Measurements from ENCODE around the gene CITED4. TPM values are rescaled to one million over a fixed set of nuclear protein-coding genes. Genes with fewer than 3 reads are reported as not detected.

Gene CITED4
- total and polyA plus RNA-seq, 9 of the 15 experiments (the other 6 are each of a cell fraction or from before 2014, with no cell fraction given): 0.11 to 1.2 (median 0.17) TPM; not detected in 2

DNA sequence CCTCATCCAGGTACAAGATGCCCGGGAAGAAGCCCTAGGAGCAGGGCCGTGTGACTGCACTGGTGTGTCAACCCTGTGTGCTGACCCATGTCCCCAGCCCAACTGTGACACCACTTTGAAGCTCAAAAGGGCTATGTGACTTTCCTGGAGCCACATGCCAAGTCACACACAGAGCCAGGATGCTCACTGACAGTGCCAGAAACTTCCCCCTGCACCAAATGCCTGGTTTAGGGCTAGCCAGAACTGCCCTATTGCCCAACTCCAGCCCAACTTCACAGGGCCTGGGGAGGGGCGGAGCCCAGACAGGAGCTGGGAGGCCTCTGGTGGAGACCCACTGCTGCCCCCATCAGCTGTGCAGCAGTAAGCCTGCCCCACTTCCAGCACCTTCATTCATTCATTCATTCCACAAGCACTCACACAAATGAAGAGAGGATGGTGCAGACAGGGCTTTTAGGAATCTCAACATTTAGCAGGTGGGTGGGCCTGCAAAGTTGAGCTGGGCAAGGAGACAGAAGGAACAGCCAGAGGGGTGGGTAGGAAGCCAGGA is 41.8 kb downstream of the CITED4 start (continued):
- TF ChIP-seq, protein P1, sequence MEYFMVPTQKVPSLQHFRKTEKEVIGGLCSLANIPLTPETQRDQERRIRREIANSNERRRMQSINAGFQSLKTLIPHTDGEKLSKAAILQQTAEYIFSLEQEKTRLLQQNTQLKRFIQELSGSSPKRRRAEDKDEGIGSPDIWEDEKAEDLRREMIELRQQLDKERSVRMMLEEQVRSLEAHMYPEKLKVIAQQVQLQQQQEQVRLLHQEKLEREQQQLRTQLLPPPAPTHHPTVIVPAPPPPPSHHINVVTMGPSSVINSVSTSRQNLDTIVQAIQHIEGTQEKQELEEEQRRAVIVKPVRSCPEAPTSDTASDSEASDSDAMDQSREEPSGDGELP (CRISPR knock-in tag; IDR thresholded peaks at IDR 0.05; ENCODE audit: borderline replicate concordance): peak; percentile 90; the same call in 1 of the 2 replicates
- no peak for TF ChIP-seq ZNF79 (CRISPR knock-in tag; IDR thresholded peaks at IDR 0.05; ENCODE audit: low read depth)
- TF ChIP-seq FOXK1 (CRISPR knock-in tag; IDR thresholded peaks at IDR 0.05; ENCODE audit: borderline replicate concordance): peak; percentile 75; the same call in 1 of the 2 replicates

DNA sequence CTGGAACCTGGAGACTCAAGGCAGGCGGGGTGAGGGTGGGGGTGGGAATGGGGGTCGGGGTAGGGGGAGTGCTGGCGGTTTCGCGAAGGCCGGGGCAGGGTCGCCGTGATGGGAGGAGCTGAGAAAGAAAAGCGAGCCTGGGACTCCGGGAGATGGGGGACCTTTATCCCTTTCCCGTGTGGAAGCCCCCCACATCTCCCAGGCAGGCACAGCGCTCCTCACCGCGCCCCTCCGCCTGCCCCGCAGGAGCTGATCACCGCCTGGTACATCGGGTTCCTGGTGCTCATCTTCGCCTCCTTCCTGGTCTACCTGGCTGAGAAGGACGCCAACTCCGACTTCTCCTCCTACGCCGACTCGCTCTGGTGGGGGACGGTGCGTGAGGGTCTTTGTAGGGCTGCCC is 43.1 kb downstream of the CITED4 start:
- POLR2A ChIA-PET: interaction anchor here (0.6 kb wide), 1 partner anchor 171 kb away, joined by 3 read pairs; no protein-coding TSS in a partner anchor
- no peak for ATAC-seq
- TF ChIP-seq, protein P2, sequence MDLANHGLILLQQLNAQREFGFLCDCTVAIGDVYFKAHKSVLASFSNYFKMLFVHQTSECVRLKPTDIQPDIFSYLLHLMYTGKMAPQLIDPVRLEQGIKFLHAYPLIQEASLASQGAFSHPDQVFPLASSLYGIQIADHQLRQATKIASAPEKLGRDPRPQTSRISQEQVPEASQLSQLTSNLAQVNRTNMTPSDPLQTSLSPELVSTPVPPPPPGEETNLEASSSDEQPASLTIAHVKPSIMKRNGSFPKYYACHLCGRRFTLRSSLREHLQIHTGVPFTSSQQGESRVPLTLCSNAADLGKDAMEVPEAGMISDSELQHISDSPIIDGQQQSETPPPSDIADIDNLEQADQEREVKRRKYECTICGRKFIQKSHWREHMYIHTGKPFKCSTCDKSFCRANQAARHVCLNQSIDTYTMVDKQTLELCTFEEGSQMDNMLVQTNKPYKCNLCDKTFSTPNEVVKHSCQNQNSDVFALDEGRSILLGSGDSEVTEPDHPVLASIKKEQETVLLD (IDR thresholded peaks at IDR 0.05): no peak
- TF ChIP-seq ZNF444 (CRISPR knock-in tag; IDR thresholded peaks at IDR 0.05): no peak
- TF ChIP-seq RBM25 (IDR thresholded peaks at IDR 0.05; ENCODE audit: low read depth, low read length, severe bottlenecking): no peak
- no peak for TF ChIP-seq HDGF (IDR thresholded peaks at IDR 0.05)
- TF ChIP-seq, protein P3, sequence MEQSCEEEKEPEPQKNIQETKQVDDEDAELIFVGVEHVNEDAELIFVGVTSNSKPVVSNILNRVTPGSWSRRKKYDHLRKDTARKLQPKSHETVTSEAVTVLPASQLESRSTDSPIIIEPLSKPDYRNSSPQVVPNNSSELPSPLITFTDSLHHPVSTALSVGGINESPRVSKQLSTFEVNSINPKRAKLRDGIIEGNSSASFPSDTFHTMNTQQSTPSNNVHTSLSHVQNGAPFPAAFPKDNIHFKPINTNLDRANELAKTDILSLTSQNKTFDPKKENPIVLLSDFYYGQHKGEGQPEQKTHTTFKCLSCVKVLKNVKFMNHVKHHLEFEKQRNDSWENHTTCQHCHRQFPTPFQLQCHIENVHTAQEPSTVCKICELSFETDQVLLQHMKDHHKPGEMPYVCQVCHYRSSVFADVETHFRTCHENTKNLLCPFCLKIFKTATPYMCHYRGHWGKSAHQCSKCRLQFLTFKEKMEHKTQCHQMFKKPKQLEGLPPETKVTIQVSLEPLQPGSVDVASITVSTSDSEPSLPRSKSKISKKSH (CRISPR knock-in tag; IDR thresholded peaks at IDR 0.05): no peak
- no peak for TF ChIP-seq FOXP1 (CRISPR knock-in tag; IDR thresholded peaks at IDR 0.05)
- no peak for TF ChIP-seq GABPB1 (CRISPR knock-in tag; IDR thresholded peaks at IDR 0.05)
- TF ChIP-seq, protein P4, sequence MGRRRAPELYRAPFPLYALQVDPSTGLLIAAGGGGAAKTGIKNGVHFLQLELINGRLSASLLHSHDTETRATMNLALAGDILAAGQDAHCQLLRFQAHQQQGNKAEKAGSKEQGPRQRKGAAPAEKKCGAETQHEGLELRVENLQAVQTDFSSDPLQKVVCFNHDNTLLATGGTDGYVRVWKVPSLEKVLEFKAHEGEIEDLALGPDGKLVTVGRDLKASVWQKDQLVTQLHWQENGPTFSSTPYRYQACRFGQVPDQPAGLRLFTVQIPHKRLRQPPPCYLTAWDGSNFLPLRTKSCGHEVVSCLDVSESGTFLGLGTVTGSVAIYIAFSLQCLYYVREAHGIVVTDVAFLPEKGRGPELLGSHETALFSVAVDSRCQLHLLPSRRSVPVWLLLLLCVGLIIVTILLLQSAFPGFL (CRISPR knock-in tag; IDR thresholded peaks at IDR 0.05): no peak
- TF ChIP-seq, protein P5, sequence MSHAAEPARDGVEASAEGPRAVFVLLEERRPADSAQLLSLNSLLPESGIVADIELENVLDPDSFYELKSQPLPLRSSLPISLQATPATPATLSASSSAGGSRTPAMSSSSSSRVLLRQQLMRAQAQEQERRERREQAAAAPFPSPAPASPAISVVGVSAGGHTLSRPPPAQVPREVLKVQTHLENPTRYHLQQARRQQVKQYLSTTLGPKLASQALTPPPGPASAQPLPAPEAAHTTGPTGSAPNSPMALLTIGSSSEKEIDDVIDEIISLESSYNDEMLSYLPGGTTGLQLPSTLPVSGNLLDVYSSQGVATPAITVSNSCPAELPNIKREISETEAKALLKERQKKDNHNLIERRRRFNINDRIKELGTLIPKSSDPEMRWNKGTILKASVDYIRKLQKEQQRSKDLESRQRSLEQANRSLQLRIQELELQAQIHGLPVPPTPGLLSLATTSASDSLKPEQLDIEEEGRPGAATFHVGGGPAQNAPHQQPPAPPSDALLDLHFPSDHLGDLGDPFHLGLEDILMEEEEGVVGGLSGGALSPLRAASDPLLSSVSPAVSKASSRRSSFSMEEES (CRISPR knock-in tag; IDR thresholded peaks at IDR 0.05): no peak
- no peak for TF ChIP-seq NCOA4 (IDR thresholded peaks at IDR 0.05; ENCODE audit: partially characterized antibody)
- TF ChIP-seq CBX5 (IDR thresholded peaks at IDR 0.05; ENCODE audit: borderline replicate concordance, low read depth): no peak

More for the DNA sequence above, 43.1 kb downstream of the CITED4 start:
- 94% methylated on average over 10 of the region's 26 CpGs for WGBS (ENCODE audit: insufficient coverage, low coverage, missing lambda C conversion rate)
- Histone ChIP-seq H3K27me3 (ENCODE audit: control insufficient read depth in 2 of 2, insufficient read depth in 2 of 2, low read length in 2 of 2) (no peaks in the 10 kb centered on the region), H4K20me1 (replicated peaks; ENCODE audit: control insufficient read depth, insufficient read depth, low read length) (0 out of 2 replicates have a peak, but pooled peaks cover 9% of the 10 kb centered on the region), H3K79me2 (ENCODE audit: control insufficient read depth, insufficient read depth, low read length) (no peaks in the 10 kb centered on the region), H3K9ac (ENCODE audit: insufficient read depth in 1 of 2, low read depth in 2 of 2, low read length in 2 of 2) (no peak overlapping the region; a peak in 2 of 4 replicates), H2AFZ (ENCODE audit: low read depth, low read length) (no peak overlapping the region), H3K4me2 (ENCODE audit: insufficient read depth, low read length) (no peak overlapping the region), H3K9me1 (ENCODE audit: control insufficient read depth, insufficient read depth, low read length) (peaks cover 17% of the 10 kb centered on the region), H3K4me3 (no peak overlapping the region), H3K4me1 (replicated peaks in 1 of 2; ENCODE audit: control insufficient read depth in 2 of 2, insufficient read depth in 2 of 2, low read length in 2 of 2) (peaks cover 33 to 76% of the 10 kb centered on the region in 2 experiments), H3K36me3 (ENCODE audit: control insufficient read depth, insufficient read depth, low read length) (peaks cover 12% of the 10 kb centered on the region; the same call in 2 of the 3 replicates), H3K9me3 (replicated peaks; ENCODE audit: control insufficient read depth, insufficient read depth, low read depth, low read length) (no peaks in the 10 kb centered on the region), H3K27ac (ENCODE audit: extremely low read depth, low read depth, low read length) (no peak overlapping the region)
- FAIRE-seq (no peak), DNase-seq (ENCODE audit: extremely low read depth in 1 of 4, low spot score in 3 of 4) (no peak)
- in situ Hi-C loops (cut with MboI): no loop called here
- no TSS peak for BruUV-seq (replicated peaks)
- intact Hi-C loops (cut with micrococcal nuclease): no loop called here
- CTCF ChIA-PET (ENCODE audit: low intra/inter-chr PET ratio): no interaction called here

All from K562 (cell line).